Choroid plexus epithelial cell (primary cell): ENCODE results near the gene PAPOLG.

Experiments
- DNase-seq: peaks from one replicate; pipeline ENCODE4 v3.0.0-alpha.2; 2010; ENCODE audit warnings: low read depth
- H3K4me3 ChIP-seq: 2 replicates; pipeline ENCODE4 v1.5.1; 2011; ENCODE audit warnings: low read depth, mild to moderate bottlenecking, control low read depth, low read length, moderate library complexity
- TF ChIP-seq, protein P1 (sequence below): conservative IDR thresholded peaks from 2 replicates; pipeline ENCODE4 v1.5.1; 2011; ENCODE audit warnings: low read depth, mild to moderate bottlenecking, control low read depth, inconsistent platforms, low read length, moderate library complexity

PAPOLG gene

GRCh38 chr2:60756097-60757087, at the start of gene PAPOLG:
TSS of gene PAPOLG (plus strand) at chr2:60756268. CDS start at chr2:60756479, 211 bp downstream.
- peak within 1 kb of the TSS; percentile 96 for H3K4me3 ChIP-seq
- TF ChIP-seq, protein P1, sequence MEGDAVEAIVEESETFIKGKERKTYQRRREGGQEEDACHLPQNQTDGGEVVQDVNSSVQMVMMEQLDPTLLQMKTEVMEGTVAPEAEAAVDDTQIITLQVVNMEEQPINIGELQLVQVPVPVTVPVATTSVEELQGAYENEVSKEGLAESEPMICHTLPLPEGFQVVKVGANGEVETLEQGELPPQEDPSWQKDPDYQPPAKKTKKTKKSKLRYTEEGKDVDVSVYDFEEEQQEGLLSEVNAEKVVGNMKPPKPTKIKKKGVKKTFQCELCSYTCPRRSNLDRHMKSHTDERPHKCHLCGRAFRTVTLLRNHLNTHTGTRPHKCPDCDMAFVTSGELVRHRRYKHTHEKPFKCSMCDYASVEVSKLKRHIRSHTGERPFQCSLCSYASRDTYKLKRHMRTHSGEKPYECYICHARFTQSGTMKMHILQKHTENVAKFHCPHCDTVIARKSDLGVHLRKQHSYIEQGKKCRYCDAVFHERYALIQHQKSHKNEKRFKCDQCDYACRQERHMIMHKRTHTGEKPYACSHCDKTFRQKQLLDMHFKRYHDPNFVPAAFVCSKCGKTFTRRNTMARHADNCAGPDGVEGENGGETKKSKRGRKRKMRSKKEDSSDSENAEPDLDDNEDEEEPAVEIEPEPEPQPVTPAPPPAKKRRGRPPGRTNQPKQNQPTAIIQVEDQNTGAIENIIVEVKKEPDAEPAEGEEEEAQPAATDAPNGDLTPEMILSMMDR = no peak
- peak; percentile 95 for DNase-seq

GRCh38 chr2:60707750-60708371, 48.2 kb upstream of the PAPOLG start:
- TF ChIP-seq, protein P1 = peak; percentile 65
- DNase-seq = peak; percentile 53
- no peak overlapping the region for H3K4me3 ChIP-seq

GRCh38 chr2:60708630-60709320, 47.3 kb upstream of the PAPOLG start:
- DNase-seq = no peak
- H3K4me3 ChIP-seq = no peak overlapping the region
- TF ChIP-seq, protein P1 = no peak

DNA sequence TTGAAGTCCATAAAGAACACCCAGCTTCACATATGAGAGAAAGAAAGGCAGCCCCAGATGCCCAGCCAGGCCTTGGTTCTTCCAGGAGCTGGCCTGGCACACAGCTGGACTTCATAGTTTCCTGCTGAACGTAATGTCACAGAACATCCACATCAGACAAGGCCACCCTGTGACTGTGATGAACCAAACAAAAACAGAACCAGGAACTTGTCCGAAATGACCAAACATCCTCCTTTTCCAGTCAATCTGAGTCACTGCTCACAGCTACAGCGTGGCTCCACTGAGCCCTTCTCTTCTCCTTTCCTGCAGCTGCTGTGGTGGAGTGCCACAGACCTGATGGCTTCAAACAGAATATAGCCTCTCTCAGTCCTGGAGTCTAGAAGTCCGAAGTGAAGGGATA, 45.4 kb upstream of the PAPOLG start:
- DNase-seq = peak; percentile 14
- no peak overlapping the region for H3K4me3 ChIP-seq
- TF ChIP-seq, protein P1 = no peak

- H3K4me3 ChIP-seq = no peak overlapping the region
- DNase-seq = no peak
- TF ChIP-seq, protein P1 = no peak
Measured at GRCh38 chr2:60715561-60715960, 40.5 kb upstream of the PAPOLG start.

DNA sequence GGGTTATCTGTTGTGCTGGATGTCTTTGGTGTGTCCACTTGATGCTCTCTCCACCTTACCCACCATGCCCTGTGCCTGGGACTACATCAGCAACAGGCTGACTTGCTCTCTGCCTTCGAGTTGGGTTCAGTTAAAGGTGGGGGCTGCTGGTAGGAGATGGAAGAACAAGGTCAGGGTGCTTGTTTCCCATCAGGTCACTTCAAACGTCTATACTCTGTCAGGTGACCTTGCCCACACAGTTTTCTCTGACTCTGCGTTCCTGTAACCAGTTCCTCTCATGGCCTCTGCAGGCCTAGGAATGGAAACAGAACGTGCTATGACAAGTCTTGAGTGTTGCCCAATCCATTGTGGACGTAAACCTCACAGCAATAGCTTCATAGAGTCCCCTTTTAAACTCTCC, 38.4 kb upstream of the PAPOLG start:
- TF ChIP-seq, protein P1 = no peak
- no peak for DNase-seq
- H3K4me3 ChIP-seq = no peak overlapping the region
